Stimulated activated CD4-positive, alpha-beta T cell treated with anti-CD3 and anti-CD28 coated beads, Interleukin-1b, Interleukin-23, amount 100 ng/mL, for 48 hours (primary cell): ENCODE results near the gene UQCRH.
"Not testable (repeated sequence)": the region's sequence is repeated elsewhere in the genome, so short reads cannot be mapped to it uniquely, and the experiment has no call there.

Experiments used
- DNase-seq: peaks from one replicate; pipeline ENCODE4 v3.0.0-alpha.2; 2020

The UQCRH gene

GRCh38 chr1:46301406-46301807 is 2.1 kb upstream of the UQCRH start:
- no peak for DNase-seq

GRCh38 chr1:46301808-46302640 is 1.5 kb upstream of the UQCRH start:
- peak; percentile 43 for DNase-seq

- DNase-seq: peak; percentile 16
Observed at GRCh38 chr1:46302641-46303037, 859 bp upstream of the UQCRH start.

GRCh38 chr1:46303872-46304326 is 401 bp downstream of the UQCRH start:
- DNase-seq: no peak

GRCh38 chr1:46306159-46306530 is 2.6 kb downstream of the UQCRH start:
- DNase-seq: no peak

- no peak for DNase-seq
Observed at GRCh38 chr1:46309401-46310159, 6.1 kb downstream of the UQCRH start.

- no peak for DNase-seq
Observed at GRCh38 chr1:46310321-46310720, 6.8 kb downstream of the UQCRH start.

GRCh38 chr1:46315669-46316403 is 12.3 kb downstream of the UQCRH start:
- DNase-seq: no peak

GRCh38 chr1:46317323-46317722 is 13.8 kb downstream of the UQCRH start:
- no peak for DNase-seq

- DNase-seq: not testable (repeated sequence)
Observed at GRCh38 chr1:46319301-46319700, 15.8 kb downstream of the UQCRH start.

- not testable (repeated sequence) for DNase-seq
Observed at GRCh38 chr1:46319960-46320914, 16.7 kb downstream of the UQCRH start.

GRCh38 chr1:46322191-46322590 is 18.7 kb downstream of the UQCRH start:
- not testable (repeated sequence) for DNase-seq

GRCh38 chr1:46325285-46326076 is 22.0 kb downstream of the UQCRH start:
- not testable (repeated sequence) for DNase-seq

GRCh38 chr1:46328182-46328581 is 24.7 kb downstream of the UQCRH start:
- not testable (repeated sequence) for DNase-seq

GRCh38 chr1:46329807-46330206 is 26.3 kb downstream of the UQCRH start:
- not testable (repeated sequence) for DNase-seq

- DNase-seq: not testable (repeated sequence)
Observed at GRCh38 chr1:46330381-46330780, 26.9 kb downstream of the UQCRH start.

GRCh38 chr1:46331786-46332540 is 28.5 kb downstream of the UQCRH start:
- DNase-seq: not testable (repeated sequence)

GRCh38 chr1:46333300-46334029 is 30.0 kb downstream of the UQCRH start:
- no peak for DNase-seq

- no peak for DNase-seq
Observed at GRCh38 chr1:46334030-46334384, 30.5 kb downstream of the UQCRH start.

GRCh38 chr1:46335081-46335480 is 31.6 kb downstream of the UQCRH start:
- DNase-seq: no peak
